Activated CD8-positive, alpha-beta memory T cell treated with anti-CD3 and anti-CD28 coated beads for 48 hours (primary cell): ENCODE results near the gene CCDC60.
"Not testable (repeated sequence)": the region's sequence is repeated elsewhere in the genome, so short reads cannot be mapped to it uniquely, and the experiment has no call there.

ENCODE experiments used
- DNase-seq, 3 experiments: peaks; one replicate each; pipeline ENCODE4 v3.0.0-alpha.2; 2020; ENCODE audit warnings: low read depth in 2 of 3, low spot score in 2 of 3

Gene CCDC60

GRCh38 chr12:119328111-119328510, 6.4 kb upstream of the CCDC60 start:
- DNase-seq, result no peak

- DNase-seq, result no peak
These were observed 4.2 kb downstream of the CCDC60 start for GRCh38 chr12:119338593-119339363.

GRCh38 chr12:119340578-119340977, 6.0 kb downstream of the CCDC60 start:
- no peak for DNase-seq

- no peak for DNase-seq
These were observed 6.5 kb downstream of the CCDC60 start for GRCh38 chr12:119341020-119341419.

GRCh38 chr12:119341988-119342387, 7.5 kb downstream of the CCDC60 start:
- DNase-seq, result no peak

GRCh38 chr12:119343130-119343529, 8.6 kb downstream of the CCDC60 start:
- DNase-seq, result no peak

- DNase-seq, result no peak
These were observed 19.6 kb downstream of the CCDC60 start for GRCh38 chr12:119354172-119354571.

GRCh38 chr12:119360366-119360765, 25.8 kb downstream of the CCDC60 start:
- not testable (repeated sequence) for DNase-seq

- no peak for DNase-seq
These were observed 28.5 kb downstream of the CCDC60 start for GRCh38 chr12:119363037-119363436.

GRCh38 chr12:119363490-119363889, 29.0 kb downstream of the CCDC60 start:
- DNase-seq, result no peak

GRCh38 chr12:119365451-119365850, 30.9 kb downstream of the CCDC60 start:
- DNase-seq, result no peak

- DNase-seq, result no peak
These were observed 31.5 kb downstream of the CCDC60 start for GRCh38 chr12:119366007-119366406.

GRCh38 chr12:119369161-119369560, 34.6 kb downstream of the CCDC60 start:
- no peak for DNase-seq

- no peak for DNase-seq
These were observed 35.5 kb downstream of the CCDC60 start for GRCh38 chr12:119369907-119370546.

- no peak for DNase-seq
These were observed 38.0 kb downstream of the CCDC60 start for GRCh38 chr12:119372540-119372939.

- no peak for DNase-seq
These were observed 38.5 kb downstream of the CCDC60 start for GRCh38 chr12:119373001-119373400.

- DNase-seq, result no peak
These were observed 39.1 kb downstream of the CCDC60 start for GRCh38 chr12:119373666-119374065.

GRCh38 chr12:119374635-119375034, 40.1 kb downstream of the CCDC60 start:
- DNase-seq, result no peak

- DNase-seq, result no peak
These were observed 40.8 kb downstream of the CCDC60 start for GRCh38 chr12:119375075-119375882.

- DNase-seq, result no peak
These were observed 41.3 kb downstream of the CCDC60 start for GRCh38 chr12:119375883-119376190.

GRCh38 chr12:119378903-119379302, 44.4 kb downstream of the CCDC60 start:
- no peak for DNase-seq
